GM12873 (cell line): Measurements from ENCODE around the gene LIN7B.

ENCODE experiments used
- CTCF ChIP-seq: IDR thresholded peaks from 2 replicates; pipeline ENCODE4 v1.5.1; 2012; ENCODE audit warnings: low read depth, mild to moderate bottlenecking, moderate library complexity, low read length, control low read depth; ENCODE audit not compliant: insufficient read depth; ENCODE audit errors: missing control alignments

LIN7B gene

GRCh38 chr19:49109051-49109450, 5.1 kb upstream of the LIN7B start:
- no peak for TF ChIP-seq CTCF

GRCh38 chr19:49109569-49110233, 4.5 kb upstream of the LIN7B start:
- TF ChIP-seq CTCF = no peak

- no peak for TF ChIP-seq CTCF
These were observed 3.6 kb upstream of the LIN7B start for GRCh38 chr19:49110567-49110966.

- no peak for TF ChIP-seq CTCF
These were observed 2.8 kb upstream of the LIN7B start for GRCh38 chr19:49111218-49111998.

- TF ChIP-seq CTCF = no peak
These were observed 627 bp downstream of the LIN7B start for GRCh38 chr19:49114630-49115363.

GRCh38 chr19:49116544-49116943, 2.4 kb downstream of the LIN7B start:
- TF ChIP-seq CTCF = no peak

- TF ChIP-seq CTCF = no peak
These were observed 3.8 kb downstream of the LIN7B start for GRCh38 chr19:49117677-49118564.
